Peyer's patch (tissue), 4 donors: ENCODE data around the gene TMTC2. TPM values are rescaled to one million over a fixed set of nuclear protein-coding genes. Genes with fewer than 3 reads are reported as not detected.

Experiments used
- DNase-seq, 3 donors: peaks; one replicate each; pipeline ENCODE4 v3.0.0-alpha.2; 2017 to 2019
- H3K27ac ChIP-seq, 4 donors: fragments of 200-600 bp; sonication (generic); one replicate each; pipeline ENCODE4 v1.5.1; 2016 to 2019
- H3K27me3 ChIP-seq, 2 donors: fragments of 200-600 bp; sonication (generic); one replicate each; pipeline ENCODE4 v1.5.1; 2019
- H3K36me3 ChIP-seq, 3 donors: fragments of 200-600 bp; sonication (generic); one replicate each; pipeline ENCODE4 v1.5.1; 2016 to 2019
- H3K4me1 ChIP-seq, 4 donors: fragments of 200-600 bp; sonication (generic); one replicate each; pipeline ENCODE4 v1.5.1; 2016 to 2019
- H3K4me3 ChIP-seq, 4 donors: fragments of 200-600 bp; sonication (generic); 1 replicate in 3 of 4; 2 replicates in 1 of 4; pipeline ENCODE4 v1.5.1; 2016 to 2019; ENCODE audit warnings: mild to moderate bottlenecking in 1 of 4
- H3K9me3 ChIP-seq, 4 donors: fragments of 200-600 bp; sonication (generic); one replicate each; pipeline ENCODE4 v1.5.1; 2016 to 2019; ENCODE audit warnings: mild to moderate bottlenecking in 1 of 4
- POLR2A ChIP-seq, 2 donors: fragments of 450-650 bp; IDR thresholded peaks; one replicate each; pipeline ENCODE4 v1.5.1; 2017; ENCODE audit warnings: antibody characterized with exemption in 2 of 2, mild to moderate bottlenecking in 2 of 2, moderate library complexity in 2 of 2
- total RNA-seq, 4 donors: library from RNA; depleted of rRNA; stranded (reverse); fragments of >200 nt; gene quantifications; one replicate each; pipeline ENCODE4 v1.1.0, GENCODE V29; 2016
- TF ChIP-seq, protein P1 (sequence below), 6 experiments: fragments of 450-650 bp in 4 of 6; fragments of 200-600 bp in 2 of 6; sonication (generic) in 1 of 6; IDR thresholded peaks; one replicate each; pipeline ENCODE4 v1.5.1; 2017 to 2019; ENCODE audit warnings: antibody characterized with exemption in 6 of 6, mild to moderate bottlenecking in 3 of 6, moderate library complexity in 1 of 6

TMTC2 gene
- total RNA-seq, 4 donors from 2014 or later, result 7.0 to 19.8 (median 8.5) TPM

DNA sequence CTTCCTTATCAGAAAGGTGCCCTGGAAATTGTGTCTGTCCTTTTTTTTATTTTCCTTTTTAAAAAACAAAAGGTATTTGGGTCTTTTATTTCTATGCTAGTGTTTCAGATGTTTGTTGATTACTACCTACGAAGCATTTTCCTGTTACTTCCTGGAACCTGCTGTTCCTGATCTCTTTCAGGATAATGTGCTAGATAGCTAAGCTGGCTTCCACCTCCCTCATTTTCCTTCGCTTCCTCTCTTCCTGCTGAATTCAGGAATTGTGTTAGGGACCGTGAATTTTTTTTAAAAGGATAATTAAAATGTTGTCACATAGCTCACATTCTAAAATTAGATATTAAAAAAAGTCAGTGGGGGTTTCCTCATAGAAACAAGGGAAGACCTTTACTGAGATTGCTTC is 27.7 kb downstream of the TMTC2 start:
- Histone ChIP-seq H3K27ac (no peak overlapping the region), H3K4me3 (no peak overlapping the region), H3K27me3 (no peaks in the 10 kb centered on the region), H3K4me1 (no peaks in the 10 kb centered on the region), H3K36me3 (no peaks in the 10 kb centered on the region), H3K9me3 (no peaks in the 10 kb centered on the region)
- TF ChIP-seq POLR2A (IDR thresholded peaks at IDR 0.05), result no peak
- TF ChIP-seq, protein P1, sequence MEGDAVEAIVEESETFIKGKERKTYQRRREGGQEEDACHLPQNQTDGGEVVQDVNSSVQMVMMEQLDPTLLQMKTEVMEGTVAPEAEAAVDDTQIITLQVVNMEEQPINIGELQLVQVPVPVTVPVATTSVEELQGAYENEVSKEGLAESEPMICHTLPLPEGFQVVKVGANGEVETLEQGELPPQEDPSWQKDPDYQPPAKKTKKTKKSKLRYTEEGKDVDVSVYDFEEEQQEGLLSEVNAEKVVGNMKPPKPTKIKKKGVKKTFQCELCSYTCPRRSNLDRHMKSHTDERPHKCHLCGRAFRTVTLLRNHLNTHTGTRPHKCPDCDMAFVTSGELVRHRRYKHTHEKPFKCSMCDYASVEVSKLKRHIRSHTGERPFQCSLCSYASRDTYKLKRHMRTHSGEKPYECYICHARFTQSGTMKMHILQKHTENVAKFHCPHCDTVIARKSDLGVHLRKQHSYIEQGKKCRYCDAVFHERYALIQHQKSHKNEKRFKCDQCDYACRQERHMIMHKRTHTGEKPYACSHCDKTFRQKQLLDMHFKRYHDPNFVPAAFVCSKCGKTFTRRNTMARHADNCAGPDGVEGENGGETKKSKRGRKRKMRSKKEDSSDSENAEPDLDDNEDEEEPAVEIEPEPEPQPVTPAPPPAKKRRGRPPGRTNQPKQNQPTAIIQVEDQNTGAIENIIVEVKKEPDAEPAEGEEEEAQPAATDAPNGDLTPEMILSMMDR (IDR thresholded peaks at IDR 0.05), result no peak
- no peak for DNase-seq

DNA sequence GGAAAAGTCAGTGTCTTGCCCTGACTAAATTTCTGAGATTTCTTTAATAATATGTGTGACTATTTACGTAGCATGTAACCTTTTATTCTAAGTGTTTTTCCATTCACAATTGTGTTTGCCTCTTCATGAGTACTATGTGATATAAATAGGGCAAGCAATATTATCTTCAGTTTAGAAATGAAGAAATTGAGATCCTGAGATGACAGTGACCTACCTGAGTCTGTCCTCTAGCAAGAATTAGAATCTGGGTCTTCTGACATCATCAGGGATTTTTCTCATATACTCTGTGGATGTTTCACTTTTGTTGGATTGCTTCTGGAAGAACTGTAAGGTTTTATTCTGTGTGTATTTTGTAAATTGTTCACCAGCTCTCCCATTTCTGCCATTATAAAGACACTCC is 35.0 kb downstream of the TMTC2 start:
- Histone ChIP-seq H3K4me3 (no peak overlapping the region), H3K27ac (no peak overlapping the region), H3K9me3 (no peaks in the 10 kb centered on the region), H3K4me1 (no peaks in the 10 kb centered on the region), H3K27me3 (no peaks in the 10 kb centered on the region), H3K36me3 (no peaks in the 10 kb centered on the region)
- TF ChIP-seq, protein P1 (IDR thresholded peaks at IDR 0.05), result no peak
- TF ChIP-seq POLR2A (IDR thresholded peaks at IDR 0.05), result no peak
- DNase-seq, result no peak

DNA sequence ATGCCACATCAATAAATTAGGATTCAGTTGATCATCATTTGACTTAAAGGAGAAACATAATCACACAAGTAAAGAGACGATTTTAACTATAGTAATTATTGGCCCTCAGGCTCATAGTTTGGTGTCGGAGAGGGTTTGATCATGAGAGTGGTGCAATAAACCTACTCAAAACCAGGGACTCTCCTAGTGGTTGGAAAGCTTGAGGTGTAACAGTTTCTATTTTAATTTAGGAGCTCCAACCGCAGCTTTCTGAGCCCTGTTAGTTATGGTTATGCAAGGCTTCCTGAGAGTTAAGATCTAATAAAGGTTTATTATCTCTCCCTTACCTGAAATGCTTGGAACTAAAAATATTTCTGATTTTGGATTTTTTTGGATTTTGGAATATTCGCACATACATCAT is 36.4 kb downstream of the TMTC2 start:
- no peak for DNase-seq
- Histone ChIP-seq H3K27ac (no peak overlapping the region), H3K27me3 (no peaks in the 10 kb centered on the region), H3K9me3 (no peaks in the 10 kb centered on the region), H3K4me3 (no peak overlapping the region), H3K4me1 (no peaks in the 10 kb centered on the region), H3K36me3 (no peaks in the 10 kb centered on the region)
- TF ChIP-seq, protein P1 (IDR thresholded peaks at IDR 0.05), result no peak
- TF ChIP-seq POLR2A (IDR thresholded peaks at IDR 0.05), result no peak

DNA sequence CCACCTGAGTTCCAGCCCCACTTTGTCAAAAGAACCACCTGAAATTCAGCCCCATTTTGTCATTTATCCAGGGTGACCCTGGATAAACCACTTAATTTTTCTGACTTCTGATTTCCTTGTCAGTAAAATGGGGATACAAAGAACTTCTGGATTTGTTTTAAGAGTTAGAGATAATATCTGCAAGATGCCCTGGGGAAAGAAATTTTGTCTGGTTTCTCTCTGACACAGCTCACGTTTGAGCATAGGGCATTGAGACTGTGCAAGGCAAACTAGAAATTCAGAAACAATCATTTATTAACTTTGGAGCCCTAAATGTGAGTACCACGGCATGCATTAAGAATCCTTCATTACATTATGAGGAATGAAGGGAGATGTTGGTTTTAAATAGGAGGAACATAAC is 37.2 kb downstream of the TMTC2 start:
- Histone ChIP-seq H3K4me1 (no peaks in the 10 kb centered on the region), H3K27me3 (no peaks in the 10 kb centered on the region), H3K4me3 (no peak overlapping the region), H3K9me3 (no peaks in the 10 kb centered on the region), H3K27ac (no peak overlapping the region), H3K36me3 (no peaks in the 10 kb centered on the region)
- DNase-seq, result no peak
- TF ChIP-seq POLR2A (IDR thresholded peaks at IDR 0.05), result no peak
- TF ChIP-seq, protein P1 (IDR thresholded peaks at IDR 0.05), result no peak

DNA sequence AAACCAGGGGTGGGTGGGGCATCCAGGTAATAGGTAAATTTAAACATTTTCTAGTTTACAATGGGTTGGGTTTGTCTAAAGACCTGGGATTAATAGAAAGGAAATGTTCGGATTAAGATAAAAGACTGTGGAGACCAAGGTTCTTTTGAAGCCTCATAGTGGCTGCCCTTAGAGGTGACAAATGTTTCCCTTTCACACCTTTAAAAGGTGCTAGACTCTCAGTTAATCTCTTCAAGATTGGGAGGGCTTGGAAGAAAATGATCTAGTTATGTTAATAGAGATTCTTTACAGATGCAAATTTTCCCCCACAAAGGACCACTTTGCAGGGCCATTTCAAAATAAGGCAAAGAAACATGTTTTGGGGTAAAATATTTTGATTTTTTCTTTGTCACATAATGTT is 39.0 kb downstream of the TMTC2 start:
- Histone ChIP-seq H3K4me1 (no peaks in the 10 kb centered on the region), H3K9me3 (no peaks in the 10 kb centered on the region), H3K36me3 (no peaks in the 10 kb centered on the region), H3K27ac (no peak overlapping the region), H3K4me3 (no peak overlapping the region), H3K27me3 (no peaks in the 10 kb centered on the region)
- DNase-seq, result no peak
- TF ChIP-seq POLR2A (IDR thresholded peaks at IDR 0.05), result no peak
- TF ChIP-seq, protein P1 (IDR thresholded peaks at IDR 0.05), result no peak

DNA sequence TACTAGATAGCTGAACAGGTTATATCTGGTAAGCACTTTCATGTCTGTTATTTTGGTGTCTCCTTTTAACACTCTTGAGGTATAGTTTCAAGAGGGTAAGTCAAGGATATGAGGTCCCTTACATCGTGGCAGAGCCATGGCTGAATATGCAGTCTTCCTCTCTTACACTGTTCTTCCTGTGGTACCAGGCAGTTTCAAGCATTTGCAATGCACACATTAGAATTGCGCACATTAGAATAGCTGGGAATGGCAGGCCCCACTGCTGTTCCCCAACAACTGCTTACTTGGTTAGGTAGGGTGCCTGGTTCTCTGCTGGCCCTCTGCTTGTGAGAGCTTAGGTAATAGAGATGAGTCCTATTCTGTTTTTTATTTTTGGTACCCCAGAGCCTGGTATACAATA is 41.2 kb downstream of the TMTC2 start:
- Histone ChIP-seq H3K27ac (no peak overlapping the region), H3K4me1 (no peaks in the 10 kb centered on the region), H3K4me3 (no peak overlapping the region), H3K36me3 (no peaks in the 10 kb centered on the region), H3K9me3 (no peaks in the 10 kb centered on the region), H3K27me3 (no peaks in the 10 kb centered on the region)
- DNase-seq, result no peak
- no peak for TF ChIP-seq POLR2A (IDR thresholded peaks at IDR 0.05)
- TF ChIP-seq, protein P1 (IDR thresholded peaks at IDR 0.05), result no peak
